Thoracic aorta (tissue), 2 donors: ENCODE results near the gene REXO4. TPM values are rescaled to one million over a fixed set of nuclear protein-coding genes. Genes with fewer than 3 reads are reported as not detected.
A peak's percentile ranks its signal among the peaks of the same experiment; 100 is the strongest.
"Not testable (repeated sequence)": the region's sequence is repeated elsewhere in the genome, so short reads cannot be mapped to it uniquely, and the experiment has no call there.

ENCODE experiments used
- ATAC-seq: fragments of 150-250 bp; one replicate; pipeline ENCODE4 v1.8.0; 2017; ENCODE audit warnings: low read depth; ENCODE audit not compliant: insufficient number of reproducible peaks, low FRiP score
- DNase-seq: peaks from one replicate; pipeline ENCODE4 v3.0.0-alpha.2; 2020; ENCODE audit warnings: low spot score
- H3K27ac ChIP-seq, 2 donors: fragments of 200-600 bp; sonication (generic); 1 replicate in 1 of 2; 2 replicates in 1 of 2; pipeline ENCODE4 v1.5.1; 2016; ENCODE audit warnings: mild to moderate bottlenecking in 2 of 2, moderate library complexity in 2 of 2
- H3K27me3 ChIP-seq: fragments of 200-600 bp; sonication (generic); replicated peaks from 2 replicates; pipeline ENCODE4 v1.6.0; 2016; ENCODE audit warnings: mild to moderate bottlenecking; ENCODE audit not compliant: insufficient read depth
- H3K36me3 ChIP-seq: fragments of 200-600 bp; sonication (generic); one replicate; pipeline ENCODE4 v1.5.1; 2016
- H3K4me1 ChIP-seq, 2 donors: fragments of 200-600 bp; sonication (generic); 1 replicate in 1 of 2; 2 replicates in 1 of 2; pipeline versions ENCODE4 v1.5.1 to v1.6.0; 2016; ENCODE audit warnings: low read depth in 2 of 2, mild to moderate bottlenecking in 1 of 2; ENCODE audit not compliant: control insufficient read depth in 1 of 2
- H3K4me3 ChIP-seq: fragments of 200-600 bp; sonication (generic); 2 replicates; pipeline ENCODE4 v1.5.1; 2016; ENCODE audit warnings: mild to moderate bottlenecking
- H3K9me3 ChIP-seq: fragments of 200-600 bp; sonication (generic); 2 replicates; pipeline ENCODE4 v1.5.1; 2016
- total RNA-seq, 2 donors: library from RNA; depleted of rRNA; stranded (reverse); fragments of >200 nt; gene quantifications; one replicate each; pipeline versions ENCODE4 v1.1.0 to v1.2.3, GENCODE V29; 2016
- TF ChIP-seq, protein P1 (sequence below): fragments of 200-600 bp; sonication (generic); IDR thresholded peaks from one replicate; pipeline ENCODE4 v1.5.1; 2019; ENCODE audit warnings: antibody characterized with exemption

REXO4 gene
- total RNA-seq, 2 donors from 2014 or later = 7.7 to 18.6 TPM

DNA sequence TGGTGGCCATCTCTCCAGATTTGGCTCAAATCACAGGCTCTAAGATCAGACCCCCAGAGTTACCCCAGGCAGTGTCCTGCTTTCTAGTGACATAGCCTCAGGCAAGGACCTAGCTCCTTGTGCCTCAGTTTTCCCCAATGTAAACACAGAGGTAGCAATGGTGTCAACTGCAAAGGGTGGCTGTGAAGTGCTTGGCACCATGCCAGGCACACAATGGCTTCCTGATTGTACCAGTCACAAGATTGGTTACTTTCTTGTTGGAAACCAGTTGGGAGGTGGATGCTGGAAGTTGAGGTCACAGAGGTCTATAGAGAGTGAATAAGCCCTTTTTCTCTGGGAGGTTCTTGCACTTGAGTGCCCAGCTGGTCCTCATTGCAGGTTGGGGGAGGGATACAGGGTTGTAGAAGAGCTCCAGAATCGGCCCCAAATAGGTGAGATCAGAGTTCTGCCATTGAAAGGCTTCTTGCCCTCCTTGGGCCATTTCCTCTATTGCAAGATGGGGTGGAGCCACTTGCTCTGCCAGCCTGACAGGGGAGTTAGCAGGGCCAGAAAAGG lies 39.3 kb downstream of the REXO4 start:
- Histone ChIP-seq H3K36me3 (no peaks in the 10 kb centered on the region), H3K4me3 (no peak overlapping the region), H3K9me3 (no peaks in the 10 kb centered on the region), H3K4me1 (peaks cover 14 to 17% of the 10 kb centered on the region in 2 donors), H3K27ac (no peak overlapping the region), H3K27me3 (no peaks in the 10 kb centered on the region)
- TF ChIP-seq, protein P1, sequence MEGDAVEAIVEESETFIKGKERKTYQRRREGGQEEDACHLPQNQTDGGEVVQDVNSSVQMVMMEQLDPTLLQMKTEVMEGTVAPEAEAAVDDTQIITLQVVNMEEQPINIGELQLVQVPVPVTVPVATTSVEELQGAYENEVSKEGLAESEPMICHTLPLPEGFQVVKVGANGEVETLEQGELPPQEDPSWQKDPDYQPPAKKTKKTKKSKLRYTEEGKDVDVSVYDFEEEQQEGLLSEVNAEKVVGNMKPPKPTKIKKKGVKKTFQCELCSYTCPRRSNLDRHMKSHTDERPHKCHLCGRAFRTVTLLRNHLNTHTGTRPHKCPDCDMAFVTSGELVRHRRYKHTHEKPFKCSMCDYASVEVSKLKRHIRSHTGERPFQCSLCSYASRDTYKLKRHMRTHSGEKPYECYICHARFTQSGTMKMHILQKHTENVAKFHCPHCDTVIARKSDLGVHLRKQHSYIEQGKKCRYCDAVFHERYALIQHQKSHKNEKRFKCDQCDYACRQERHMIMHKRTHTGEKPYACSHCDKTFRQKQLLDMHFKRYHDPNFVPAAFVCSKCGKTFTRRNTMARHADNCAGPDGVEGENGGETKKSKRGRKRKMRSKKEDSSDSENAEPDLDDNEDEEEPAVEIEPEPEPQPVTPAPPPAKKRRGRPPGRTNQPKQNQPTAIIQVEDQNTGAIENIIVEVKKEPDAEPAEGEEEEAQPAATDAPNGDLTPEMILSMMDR = no peak
- ATAC-seq (no peak), DNase-seq (no peak)

DNA sequence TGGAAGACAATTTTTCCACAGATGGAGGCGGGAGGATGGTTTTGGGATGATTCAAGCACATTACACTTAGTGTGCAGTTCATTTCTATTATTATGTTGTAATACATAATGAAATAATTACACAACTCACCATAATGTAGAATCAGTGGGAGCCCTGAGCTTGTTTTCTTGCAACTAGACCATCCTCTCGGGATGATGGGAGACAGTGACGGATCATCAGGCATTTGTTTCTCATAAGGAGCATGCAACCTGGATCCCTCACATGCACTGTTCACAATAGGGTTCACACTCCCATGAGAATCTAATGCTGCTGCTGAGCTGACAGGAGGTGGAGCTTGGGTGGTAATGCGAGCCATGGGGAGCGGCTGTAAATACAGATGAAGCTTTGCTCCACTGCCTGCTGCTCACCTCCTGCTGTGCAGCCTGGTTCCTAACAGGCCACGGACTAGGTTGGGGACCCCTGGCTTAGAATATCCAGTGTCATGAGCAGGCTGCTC lies 40.0 kb downstream of the REXO4 start:
- TF ChIP-seq, protein P1 = no peak

DNA sequence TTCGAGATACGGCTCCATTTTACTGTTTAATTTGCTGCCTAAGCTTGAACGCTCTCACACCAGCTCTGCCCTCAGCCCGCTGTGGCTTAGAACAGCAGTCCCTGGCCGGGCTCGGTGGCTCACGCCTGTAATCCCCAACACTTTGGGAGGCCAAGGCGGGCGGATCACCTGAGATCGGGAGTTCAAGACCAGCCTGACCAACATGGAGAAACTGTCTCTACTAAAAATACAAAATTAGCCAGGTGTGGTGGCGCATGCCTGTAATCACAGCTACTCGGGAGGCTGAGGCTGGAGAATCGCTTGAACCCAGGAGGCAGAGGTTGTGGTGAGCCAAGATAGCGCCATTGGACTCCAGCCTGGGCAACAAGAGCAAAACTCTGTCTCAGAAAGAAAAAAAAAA lies 40.5 kb downstream of the REXO4 start:
- ATAC-seq, H3K4me3 ChIP-seq, DNase-seq, H3K9me3 ChIP-seq, H3K36me3 ChIP-seq, H3K27ac ChIP-seq, H3K27me3 ChIP-seq: not testable (repeated sequence)
- H3K4me1 ChIP-seq = peaks cover 23 to 29% of the 10 kb centered on the region in 2 donors

More for the DNA sequence above, 40.0 kb downstream of the REXO4 start:
- Histone ChIP-seq H3K4me1 (peaks cover 18 to 24% of the 10 kb centered on the region in 2 donors), H3K27me3 (no peaks in the 10 kb centered on the region), H3K27ac (no peak overlapping the region), H3K36me3 (peaks cover 3% of the 10 kb centered on the region), H3K9me3 (no peaks in the 10 kb centered on the region), H3K4me3 (no peak overlapping the region)
- DNase-seq (no peak), ATAC-seq (no peak)

DNA sequence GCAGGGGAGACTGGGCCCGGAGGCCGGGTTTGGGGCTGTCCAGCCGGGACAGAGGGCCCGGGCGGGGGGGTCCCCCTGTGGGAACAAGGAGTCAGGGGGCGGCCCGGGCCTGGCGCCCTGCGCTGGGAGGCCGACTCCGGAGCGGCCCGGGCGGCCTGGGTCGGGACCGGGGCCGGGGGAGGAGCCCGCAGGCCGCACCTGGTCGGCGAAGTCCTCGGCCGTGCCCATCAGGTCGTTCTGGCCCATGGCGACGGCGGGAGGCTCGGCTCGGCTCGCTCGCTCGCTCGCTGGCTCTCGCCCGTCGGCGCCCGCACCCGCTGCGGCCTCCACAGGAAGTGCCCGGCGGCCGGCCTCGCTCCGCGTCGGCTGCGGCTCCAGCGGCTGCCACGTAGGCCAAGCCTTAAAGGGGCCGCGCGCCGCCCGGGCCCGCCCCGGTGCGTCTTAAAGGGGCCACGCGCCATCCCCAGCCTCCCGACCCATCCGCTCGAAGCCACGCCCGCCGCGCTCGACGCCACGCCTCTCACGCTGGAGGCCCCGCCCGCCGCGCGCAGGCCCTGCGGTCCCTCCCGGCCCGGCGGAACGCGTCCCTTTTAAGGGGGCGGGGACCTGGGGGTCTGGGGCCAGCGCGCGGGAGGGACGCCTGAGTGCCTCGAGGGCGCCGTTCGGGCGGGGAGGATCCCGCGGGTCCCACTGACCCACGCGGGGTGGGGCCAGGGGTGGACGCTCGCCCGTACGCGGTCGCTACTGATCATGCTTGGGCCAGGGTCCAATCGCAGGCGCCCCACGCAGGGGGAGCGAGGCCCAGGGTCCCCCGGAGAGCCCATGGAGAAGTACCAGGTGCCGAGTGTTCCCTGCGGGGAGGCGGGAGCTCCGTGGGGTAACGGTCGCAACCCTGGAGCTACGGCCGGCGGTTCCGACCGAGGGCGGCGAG lies 41.8 kb downstream of the REXO4 start, which contains the start of the genes STKLD1 and SURF4:
Gene STKLD1 (plus strand): TSS at position 643 of the 931 bp plus-strand sequence. CDS start 108 bp downstream, at position 751.
Gene SURF4 (minus strand): TSS at position 337 of the 931 bp plus-strand sequence. CDS start 91 bp downstream, at position 246.
- ATAC-seq (peak; percentile 91), DNase-seq (peak; percentile 85)
- peak within 1 kb of the TSS; percentile 90 to 95 for H3K27ac ChIP-seq
- H3K27me3 ChIP-seq = no peaks in the 10 kb centered on the region
- peak within 1 kb of the TSS; percentile 92 for H3K4me3 ChIP-seq
- peaks cover 4% of the 10 kb centered on the region for H3K36me3 ChIP-seq
- peaks cover 33 to 42% of the 10 kb centered on the region in 2 donors for H3K4me1 ChIP-seq
- H3K9me3 ChIP-seq = no peaks in the 10 kb centered on the region
- TF ChIP-seq, protein P1 = peak; percentile 12

DNA sequence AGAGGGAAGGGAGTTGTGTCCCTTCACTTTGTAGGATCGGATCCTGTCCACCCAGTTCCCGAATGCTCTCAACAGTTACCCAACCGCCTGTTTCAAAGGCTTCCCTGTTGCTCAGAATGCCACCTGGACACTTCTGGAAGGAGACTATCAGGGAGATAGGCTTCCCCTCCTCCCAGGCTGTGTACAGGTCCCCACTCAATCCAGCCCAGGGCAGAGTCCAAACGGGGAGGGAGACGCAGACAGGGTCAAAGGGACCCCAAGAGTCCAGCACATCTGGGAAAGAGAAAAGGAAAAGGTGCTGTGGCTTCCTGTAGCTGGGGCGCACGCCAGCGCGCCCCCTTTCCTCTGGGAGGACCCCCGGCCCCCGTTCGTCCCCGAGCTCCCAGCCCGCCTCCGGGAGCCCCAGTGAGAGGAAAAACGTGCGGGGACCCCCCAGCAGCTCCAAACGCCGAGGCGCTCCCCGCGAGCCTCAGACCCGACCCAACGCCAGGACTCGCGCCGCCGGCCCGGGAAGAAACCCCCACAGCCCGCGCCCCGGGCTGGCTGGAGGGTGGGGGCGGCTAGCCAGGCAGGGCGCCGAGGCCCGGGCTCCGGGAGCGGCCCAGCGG lies 42.6 kb downstream of the REXO4 start:
- H3K4me3 ChIP-seq = peak overlapping the region; percentile 92

More for the DNA sequence above, 42.6 kb downstream of the REXO4 start:
- TF ChIP-seq, protein P1 = no peak
- H3K27ac ChIP-seq = peak overlapping the region; percentile 90 to 95
- DNase-seq (no peak), ATAC-seq (no peak)
- peaks cover 4% of the 10 kb centered on the region for H3K36me3 ChIP-seq
- no peaks in the 10 kb centered on the region for H3K9me3 ChIP-seq
- no peaks in the 10 kb centered on the region for H3K27me3 ChIP-seq
- peaks cover 33 to 50% of the 10 kb centered on the region in 2 donors for H3K4me1 ChIP-seq
